Retina (tissue), 1 donor: ENCODE data around the gene CAPN1.
A peak's percentile ranks its signal among the peaks of the same experiment; 100 is the strongest.
"Not testable (repeated sequence)": the region's sequence is repeated elsewhere in the genome, so short reads cannot be mapped to it uniquely, and the experiment has no call there.

Source experiments
- DNase-seq: peaks from one replicate; pipeline ENCODE4 v3.0.0-alpha.2; 2016

Gene CAPN1

DNA sequence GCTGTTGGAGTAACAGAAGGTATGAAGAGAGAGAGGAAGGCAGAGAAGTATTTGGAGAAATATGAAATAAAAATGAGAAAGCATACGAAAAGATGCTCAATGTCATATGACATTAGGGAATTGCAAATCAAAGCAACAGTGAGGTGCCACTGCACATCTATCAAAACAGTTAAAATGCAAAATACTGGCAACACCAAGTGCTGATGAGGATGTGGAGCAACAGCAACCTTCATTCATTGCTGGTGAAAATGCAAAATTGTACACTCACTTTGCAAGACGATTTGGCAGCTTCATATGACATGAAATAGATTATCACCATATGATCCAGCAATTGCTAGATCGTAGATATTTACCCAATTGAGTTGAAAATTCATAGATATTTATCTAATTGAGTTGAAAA, 21.1 kb upstream of the CAPN1 start:
- DNase-seq, result no peak

DNA sequence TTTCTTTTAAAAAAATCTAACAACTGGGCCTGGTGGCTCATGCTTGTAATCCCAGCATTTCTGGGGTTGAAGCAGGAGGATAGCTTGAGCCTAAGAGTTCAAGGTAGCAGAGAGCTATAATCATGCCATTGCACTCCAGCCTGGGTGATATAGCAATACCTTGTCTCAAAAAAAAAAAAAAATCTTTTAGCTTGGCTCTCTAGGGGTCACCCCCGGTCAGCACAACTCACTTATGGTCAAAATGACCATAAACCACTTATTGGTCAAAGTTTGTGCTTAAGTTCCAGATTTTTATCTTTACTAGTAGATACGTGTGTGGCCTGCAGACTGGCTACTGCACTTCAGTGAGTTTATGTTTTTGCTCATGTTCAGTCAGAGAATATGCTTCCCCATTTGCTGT, 18.0 kb upstream of the CAPN1 start:
- no peak for DNase-seq

DNA sequence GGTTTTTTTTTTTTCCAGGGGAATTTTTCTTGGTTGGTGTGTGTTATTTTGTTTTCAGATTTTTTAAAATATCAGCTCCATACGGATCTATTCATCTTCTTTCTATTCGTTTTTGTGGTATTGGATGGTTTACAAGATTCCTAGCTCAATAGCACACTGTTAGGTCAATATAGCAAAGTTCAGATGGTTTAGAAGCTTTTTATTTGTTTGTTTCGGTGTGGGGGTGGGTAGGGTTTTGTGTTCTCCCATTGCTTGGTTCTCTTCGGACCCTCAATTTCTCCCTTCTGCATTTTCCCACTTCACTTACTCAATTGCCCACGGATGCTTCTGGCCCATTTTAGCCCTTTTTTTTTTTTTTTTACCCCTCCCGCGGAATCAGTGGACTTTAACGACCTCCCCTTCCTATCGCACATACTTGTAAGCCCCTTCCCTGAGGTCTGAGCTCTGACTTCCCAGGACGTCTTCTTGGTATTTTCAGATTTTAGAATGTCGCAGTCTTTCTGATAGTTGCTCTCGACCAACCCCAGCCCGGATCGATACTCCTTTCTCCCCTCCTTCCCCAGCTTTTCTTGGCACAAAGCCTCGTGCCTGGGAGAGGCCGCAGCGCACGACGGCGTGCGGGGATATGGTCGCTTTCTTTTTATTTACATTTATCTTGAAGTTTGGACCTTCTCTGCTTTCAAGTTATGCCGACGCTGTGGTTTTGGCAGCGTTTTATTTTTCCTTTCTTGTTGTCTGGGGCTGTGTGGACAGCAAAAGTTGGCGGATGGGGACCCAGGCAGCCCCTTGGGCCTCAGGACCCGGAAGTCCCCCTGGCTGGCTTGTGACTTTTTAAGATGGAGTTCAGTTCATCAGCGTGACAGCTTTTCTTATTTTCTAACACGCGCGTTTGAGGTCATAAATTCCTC, 16.1 kb upstream of the CAPN1 start:
- DNase-seq, result no peak

DNA sequence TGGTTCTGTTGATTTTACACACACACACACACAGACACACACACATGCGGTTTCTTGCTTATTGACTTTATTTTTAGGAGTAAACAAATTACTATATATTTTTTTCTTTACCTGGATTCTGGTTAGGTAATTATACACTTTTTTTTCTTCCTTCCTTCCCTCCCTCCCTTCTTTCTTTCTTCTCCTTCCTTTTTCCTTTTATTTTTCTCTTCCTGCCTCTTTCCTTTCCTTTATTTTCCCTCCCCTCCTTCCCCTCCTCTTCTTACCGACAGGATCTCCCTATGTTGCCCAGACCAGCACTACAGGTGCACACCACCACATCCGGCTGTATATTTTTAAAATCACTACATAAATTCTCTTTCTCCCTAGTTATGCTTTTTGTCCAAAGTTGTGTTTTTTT, 14.8 kb upstream of the CAPN1 start:
- DNase-seq, result no peak

DNA sequence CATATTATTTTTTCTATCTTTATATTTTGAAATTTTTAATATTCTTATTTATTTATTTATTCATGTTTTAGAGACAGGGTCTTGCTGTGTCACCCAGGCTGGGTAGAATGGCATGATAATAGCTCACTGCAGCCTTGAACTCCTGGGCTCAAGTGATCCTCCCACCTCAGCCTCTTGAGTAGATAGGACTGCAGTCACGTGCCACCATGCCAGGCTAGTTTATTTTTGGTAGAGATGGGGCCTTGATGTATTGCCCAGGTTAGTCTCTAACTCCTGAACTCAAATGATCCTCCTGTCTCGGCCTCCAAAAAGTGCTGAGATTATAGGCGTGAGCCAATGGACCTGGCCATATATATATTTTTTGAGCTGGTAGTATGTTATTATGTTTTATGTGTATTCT, 14.1 kb upstream of the CAPN1 start:
- no peak for DNase-seq

DNA sequence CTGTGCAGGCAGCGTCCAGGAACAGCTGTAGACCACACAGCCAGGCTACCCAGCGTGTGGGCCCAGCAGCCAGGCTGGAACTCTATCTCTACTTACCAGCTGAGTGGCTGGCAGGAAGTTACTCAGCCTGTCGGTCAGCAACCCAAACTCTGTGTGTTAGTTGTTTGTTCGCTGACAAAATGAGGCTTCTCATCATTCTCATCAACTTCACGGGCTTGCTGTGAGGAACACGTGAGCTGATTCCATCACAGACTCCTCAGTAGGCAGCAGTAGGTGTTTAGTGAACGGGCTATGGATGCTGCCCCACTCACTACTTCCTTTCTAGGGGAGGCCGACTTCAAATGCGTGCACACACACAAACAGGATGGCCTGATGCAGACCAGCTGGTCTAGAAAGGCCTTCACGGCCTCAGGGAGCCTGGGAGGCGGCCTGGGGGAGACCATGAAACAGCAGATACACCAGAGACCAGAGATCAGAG, 12.5 kb upstream of the CAPN1 start:
- DNase-seq, result no peak

DNA sequence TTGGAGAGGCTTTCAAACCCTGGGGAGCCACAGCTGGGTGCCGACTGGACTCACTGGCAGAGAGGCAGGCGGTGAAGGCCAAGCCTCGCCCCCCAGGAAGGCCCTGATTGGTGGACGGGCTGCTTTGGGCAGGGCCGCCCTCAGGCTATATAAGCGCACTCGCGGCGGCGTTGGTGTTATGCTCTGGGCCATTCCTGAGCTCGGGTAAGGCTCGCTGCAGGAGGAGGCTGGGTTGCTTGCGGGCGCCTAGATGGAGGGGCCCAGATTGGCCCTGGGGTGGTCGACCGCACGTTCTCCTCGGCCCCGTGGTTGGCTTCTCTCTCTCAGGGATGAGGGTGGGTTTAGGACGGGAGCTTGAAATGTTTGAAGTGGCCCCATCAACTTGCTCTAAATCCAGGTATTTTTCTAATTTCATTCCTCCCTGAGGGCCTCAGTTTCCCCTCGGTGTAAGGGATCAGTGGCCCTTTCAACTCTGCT, 11.6 kb upstream of the CAPN1 start, which contains the start of gene SPDYC:
TSS of gene SPDYC (plus strand) at position 176 of the 477 bp plus-strand sequence. CDS start 1,125 bp downstream, outside the sequence.
- no peak for DNase-seq

DNA sequence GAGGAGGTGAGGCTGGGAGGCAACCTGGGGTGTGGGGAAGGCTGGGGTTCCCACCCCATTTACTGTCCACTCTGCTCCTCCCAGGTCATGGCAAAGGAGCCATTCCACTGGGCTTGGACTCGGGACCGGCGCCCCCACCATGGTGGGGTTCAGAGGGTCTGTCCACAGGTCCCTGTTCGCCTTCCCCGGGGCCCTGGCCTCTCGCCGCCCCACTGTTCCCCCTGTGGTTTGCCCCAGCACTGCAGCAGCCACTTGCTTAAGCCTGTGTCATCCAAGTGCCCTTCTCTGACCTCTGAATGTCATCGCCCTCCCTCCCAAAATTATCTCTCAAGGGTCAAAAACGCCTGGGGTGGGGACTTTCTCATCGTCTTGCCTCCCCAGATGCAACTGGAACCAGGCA, 9.1 kb upstream of the CAPN1 start:
- DNase-seq, result no peak

DNA sequence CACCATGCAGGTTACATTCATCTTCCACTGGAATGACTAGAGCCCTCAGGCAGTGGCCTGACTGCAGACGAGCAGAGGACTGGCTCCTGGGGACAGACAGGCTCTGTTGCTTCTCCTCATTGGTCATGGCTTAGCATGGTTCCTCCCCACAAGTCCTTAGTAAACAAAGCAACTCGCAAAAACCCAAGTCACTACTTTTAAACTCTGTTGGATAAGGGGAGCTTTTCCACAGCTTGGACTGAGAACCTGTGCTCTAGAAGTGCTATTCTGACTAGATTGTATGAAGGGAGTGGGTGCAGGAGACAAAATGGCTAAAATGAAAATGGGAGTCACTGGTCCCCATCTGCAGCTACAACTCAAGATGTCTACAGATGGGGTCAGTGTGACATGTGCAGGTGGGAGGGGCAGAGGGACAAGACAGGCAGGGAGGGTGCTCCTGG, 7.1 kb upstream of the CAPN1 start:
- not testable (repeated sequence) for DNase-seq

DNA sequence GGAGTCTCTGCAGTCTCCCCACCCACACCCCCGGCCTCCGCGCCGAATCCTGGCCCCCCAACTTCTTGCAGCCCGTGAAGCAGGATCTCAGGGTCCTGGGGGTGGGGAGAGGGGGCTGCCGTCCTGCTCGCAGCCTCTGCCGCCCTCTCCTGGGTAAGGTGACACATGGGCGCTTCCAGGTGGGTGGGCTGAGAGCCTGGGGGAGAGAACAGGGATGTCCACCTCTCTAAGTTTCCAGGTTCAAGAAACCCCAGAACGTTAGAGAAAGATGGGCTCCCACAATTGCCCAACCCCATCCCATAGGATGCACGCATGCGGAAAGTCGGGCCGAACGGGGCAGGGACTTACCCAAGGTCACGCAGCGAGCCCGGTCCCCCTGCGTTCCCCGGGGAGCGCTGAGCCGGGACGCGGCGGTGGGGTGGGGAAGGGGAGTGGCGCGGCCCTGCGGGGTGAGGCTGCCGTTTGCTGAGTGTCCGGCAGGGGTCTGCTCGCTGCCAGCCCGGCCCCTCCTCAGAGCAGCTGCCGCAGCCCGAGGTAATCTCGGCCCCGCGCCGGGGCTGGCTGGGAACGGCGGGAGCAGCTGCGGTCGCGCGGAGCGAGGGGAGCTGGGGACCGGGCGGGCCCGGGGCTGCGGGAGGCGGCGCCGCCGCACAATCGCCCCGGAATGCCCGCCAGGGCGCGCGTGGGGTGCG, 705 bp upstream of the CAPN1 start:
- DNase-seq, result peak; percentile 91

DNA sequence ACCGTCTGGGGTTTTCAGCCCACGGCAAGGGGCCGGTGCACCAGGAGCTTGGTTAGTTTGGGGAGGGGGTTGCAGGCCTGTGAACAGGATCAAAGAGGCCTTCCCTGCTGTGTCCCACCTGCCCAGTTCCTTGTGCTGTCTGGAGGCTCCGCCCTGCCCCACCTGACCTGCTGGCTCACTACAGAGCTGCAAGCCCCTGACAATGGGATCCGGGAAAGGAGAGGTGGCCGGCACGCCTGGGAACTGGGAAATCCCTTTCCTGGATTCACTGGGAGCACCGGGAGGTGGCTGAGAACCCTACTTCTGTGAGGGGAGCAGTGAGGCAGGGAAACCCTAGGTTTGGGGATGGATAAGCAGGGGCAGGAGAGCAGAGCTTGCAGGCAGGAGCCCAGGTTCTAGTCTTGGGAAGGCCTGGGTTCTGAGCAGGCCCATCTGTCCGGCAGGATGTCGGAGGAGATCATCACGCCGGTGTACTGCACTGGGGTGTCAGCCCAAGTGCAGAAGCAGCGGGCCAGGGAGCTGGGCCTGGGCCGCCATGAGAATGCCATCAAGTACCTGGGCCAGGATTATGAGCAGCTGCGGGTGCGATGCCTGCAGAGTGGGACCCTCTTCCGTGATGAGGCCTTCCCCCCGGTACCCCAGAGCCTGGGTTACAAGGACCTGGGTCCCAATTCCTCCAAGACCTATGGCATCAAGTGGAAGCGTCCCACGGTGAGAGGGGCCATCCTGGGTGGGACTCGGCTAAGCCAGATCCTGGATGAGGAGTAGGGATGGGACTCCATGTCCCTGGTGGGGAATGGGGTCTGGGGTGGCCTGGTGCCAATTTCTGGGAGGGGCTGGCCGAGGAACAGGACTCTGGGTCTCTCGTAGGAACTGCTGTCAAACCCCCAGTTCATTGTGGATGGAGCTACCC, 786 bp downstream of the CAPN1 start:
- no peak for DNase-seq

DNA sequence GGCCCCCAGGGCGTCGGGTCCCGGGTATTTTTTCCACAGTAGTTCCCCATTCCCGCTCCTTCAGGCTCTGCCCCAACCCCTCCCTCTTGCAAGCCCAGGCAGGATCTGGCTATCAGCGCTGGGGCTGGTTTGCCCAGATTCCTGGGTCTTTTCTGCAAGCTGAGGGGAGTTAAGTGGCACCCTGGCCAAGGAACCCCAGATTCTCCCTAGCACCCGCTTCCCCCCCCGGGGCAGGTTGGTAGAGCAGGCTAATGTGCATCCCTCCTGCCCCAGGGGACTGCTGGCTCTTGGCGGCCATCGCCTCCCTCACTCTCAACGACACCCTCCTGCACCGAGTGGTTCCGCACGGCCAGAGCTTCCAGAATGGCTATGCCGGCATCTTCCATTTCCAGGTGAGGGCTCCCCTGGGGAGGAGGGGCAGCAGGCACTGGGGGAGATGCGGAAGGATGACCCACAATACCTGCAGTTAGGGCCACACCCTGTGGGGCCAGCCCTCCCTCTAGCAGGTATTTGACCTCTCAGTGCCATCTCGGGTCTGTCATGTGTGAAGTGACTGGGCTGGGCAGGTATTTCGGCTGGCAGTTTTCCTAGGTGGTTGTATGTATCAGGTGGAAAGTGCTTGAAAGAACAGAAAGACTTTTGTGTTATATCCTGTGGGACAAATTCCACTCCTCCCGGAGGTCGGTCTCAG, 1.6 kb downstream of the CAPN1 start:
- DNase-seq, result no peak

DNA sequence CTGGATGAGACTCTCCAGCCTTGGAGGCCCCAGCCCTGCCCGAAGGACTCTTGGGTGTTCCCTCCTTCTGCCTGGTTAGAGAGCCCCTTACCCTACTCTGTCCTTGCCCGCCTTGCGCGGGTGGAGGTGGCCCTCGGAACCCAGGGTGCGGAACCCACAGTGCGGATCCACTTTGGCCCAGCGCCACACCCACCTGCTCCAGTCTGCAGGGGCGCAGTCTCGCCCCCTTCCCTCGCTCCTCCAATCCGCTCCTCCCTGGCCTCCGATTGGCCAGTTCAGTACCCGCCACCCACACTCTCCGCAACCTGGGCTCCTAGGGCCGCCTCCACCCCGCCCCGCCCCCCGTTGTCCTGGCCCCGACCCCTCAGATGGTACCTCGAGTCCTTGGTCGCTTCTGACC, 2.4 kb downstream of the CAPN1 start:
- DNase-seq, result peak; percentile 58

DNA sequence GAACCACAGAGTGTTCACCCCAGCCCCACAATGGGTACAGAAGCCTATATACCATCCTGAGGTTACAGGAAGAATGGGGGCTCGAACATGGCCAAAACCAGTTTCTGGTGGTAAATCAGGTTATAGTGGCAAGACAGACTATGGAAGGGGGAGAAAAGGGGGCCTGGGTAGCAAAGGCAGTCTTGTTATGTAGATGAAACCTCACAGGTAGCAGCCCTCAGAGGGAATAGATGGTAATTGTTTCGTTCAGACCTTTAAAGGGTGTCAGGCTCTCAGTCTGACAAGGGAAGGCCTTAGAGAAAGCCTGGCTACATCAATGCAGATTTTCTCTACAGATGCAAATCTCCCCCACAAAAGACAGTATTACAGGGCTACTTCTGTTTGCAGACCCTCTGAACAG, 3.4 kb downstream of the CAPN1 start:
- no peak for DNase-seq

DNA sequence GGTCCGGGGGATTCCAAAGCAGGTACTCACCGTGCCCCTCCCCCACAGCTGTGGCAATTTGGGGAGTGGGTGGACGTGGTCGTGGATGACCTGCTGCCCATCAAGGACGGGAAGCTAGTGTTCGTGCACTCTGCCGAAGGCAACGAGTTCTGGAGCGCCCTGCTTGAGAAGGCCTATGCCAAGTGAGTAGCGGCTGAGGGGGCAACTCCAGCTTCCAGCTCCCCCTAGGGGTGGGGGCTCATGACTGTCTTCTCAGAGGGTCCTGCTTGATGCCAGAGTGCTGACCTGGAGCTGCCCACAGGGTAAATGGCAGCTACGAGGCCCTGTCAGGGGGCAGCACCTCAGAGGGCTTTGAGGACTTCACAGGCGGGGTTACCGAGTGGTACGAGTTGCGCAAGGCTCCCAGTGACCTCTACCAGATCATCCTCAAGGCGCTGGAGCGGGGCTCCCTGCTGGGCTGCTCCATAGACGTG, 4.2 kb downstream of the CAPN1 start:
- no peak for DNase-seq

DNA sequence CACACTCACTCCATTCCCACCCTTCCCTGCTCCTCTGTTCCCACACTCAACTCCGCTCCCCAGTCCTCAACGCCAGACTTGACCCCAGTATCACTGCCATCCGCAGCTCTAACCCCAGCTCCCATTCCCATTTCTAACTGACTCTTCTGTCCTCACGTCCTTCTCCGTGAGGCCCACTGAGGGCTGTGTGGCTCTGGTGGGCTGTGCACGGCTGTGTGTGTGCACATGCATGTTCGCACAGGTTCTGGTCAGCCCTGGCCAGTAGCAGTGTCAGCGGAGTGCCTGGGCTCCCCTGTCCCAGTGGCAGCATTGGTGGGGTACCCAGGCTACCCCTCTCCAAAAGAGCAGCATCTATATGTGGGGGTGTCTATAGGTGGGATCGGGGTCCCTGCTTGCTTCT, 5.0 kb downstream of the CAPN1 start:
- no peak for DNase-seq

DNA sequence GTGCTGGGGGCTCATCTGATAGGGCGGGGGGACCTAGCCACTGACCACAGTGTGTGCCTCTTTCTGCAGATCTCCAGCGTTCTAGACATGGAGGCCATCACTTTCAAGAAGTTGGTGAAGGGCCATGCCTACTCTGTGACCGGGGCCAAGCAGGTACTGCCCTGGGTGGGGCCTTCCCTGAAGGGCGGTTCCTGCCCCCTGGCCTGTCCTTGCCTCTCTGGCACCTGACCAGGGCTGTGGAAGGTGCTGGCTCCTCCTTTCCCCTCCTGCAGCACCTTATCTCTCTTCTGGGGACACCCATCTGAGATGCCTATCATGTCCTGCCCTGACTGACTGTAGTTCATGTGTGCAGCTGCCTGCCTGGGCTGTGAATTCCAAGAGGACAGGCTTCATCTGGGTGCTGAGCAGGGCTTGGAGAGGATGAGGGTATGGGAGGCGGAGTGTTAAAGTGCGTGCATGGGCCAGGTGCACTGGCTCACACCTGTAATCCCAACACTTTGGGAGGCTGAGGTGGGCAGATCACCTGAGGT, 5.5 kb downstream of the CAPN1 start:
- no peak for DNase-seq

DNA sequence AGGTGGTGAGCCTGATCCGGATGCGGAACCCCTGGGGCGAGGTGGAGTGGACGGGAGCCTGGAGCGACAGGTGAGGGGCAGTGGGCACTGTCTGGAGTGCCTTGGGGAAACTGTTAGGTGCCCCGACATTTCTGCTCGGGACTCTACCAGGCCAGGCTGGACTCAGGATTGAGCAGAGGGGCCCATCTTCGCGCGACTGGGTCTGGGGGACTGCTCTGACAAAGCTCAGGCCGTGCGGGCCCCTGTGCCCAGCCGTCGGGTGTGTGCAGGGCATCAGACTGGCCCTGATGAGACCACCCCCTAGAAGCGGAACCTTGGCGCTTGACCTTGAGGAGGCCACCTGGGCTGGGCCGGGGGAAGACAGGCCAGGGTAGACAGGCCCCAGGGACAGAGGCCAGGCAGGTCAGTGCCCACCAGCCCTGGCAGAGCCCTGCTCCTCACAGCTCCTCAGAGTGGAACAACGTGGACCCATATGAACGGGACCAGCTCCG, 6.3 kb downstream of the CAPN1 start:
- no peak for DNase-seq

DNA sequence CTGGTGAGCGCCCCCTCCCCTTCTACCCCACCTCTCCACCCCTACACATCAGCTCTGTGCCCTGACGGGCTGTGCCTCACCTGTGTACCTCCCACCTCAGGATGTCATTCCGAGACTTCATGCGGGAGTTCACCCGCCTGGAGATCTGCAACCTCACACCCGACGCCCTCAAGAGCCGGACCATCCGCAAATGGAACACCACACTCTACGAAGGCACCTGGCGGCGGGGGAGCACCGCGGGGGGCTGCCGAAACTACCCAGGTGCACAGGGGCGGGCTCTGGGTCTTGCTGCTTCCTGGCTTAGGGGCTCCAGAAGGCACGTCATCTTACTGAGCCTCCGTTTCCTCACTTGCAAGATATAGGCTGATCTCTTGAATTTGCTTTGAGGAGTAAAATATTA, 6.8 kb downstream of the CAPN1 start:
- no peak for DNase-seq

DNA sequence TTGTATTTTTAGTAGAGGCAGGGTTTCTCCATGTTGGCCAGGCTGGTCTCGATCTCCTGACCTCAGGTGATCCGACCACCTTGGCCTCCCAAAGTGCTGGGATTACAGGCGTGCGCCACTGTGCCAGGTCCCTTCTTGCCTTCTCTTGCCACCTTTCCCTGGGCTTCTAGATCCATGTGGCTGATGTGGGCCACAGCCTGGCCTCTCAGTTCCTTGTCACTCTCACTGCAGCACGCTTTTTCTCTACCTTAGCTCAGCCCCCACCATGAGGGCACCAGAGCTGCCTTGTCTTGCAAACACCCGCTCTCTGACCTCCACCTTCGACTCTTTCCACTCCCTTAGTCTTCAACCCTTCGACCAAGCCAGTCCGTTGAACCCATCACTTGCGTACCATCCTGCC, 7.5 kb downstream of the CAPN1 start:
- no peak for DNase-seq

DNA sequence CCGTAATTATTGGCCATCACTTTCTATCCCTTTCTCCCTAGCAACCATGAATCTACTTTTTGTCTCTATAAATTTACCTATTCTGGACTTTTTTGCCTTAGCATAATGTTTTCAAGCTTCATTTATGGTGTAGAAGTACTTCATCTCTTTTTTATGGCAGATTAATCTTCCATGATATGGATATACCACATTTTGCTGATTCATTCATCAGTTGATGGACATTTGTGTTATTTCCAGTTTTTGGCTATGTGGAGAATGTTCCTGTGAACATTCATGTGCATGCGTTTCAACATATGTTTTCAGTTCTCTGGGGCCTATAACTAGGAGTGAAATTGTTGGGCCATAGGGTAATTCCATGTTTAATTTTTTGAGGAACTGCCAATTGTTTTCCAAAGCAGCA, 12.8 kb downstream of the CAPN1 start:
- no peak for DNase-seq

DNA sequence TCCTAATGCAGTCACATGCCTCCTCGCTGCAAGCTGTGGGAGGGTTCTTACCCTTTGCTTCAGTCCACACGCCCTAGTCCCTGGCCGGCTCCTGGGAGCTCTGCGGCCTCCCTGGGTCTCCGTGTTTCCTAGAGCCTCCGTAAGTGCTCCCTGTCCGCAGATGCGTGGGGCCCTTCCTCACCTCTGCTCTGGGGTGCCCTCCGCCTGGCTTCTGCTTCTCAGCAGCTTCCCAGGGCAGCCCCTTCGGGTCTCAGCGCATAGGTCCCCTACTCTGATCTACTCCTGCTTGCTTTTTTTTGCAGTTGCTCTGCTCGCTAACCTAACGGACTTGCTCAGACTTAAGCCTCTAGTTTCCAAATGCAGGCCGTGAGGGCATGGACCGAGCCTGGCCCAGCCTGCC, 22.4 kb downstream of the CAPN1 start:
- no peak for DNase-seq
